Natural killer cell (primary cell): Measurements from ENCODE around the gene SCAPER. TPM values are rescaled to one million over a fixed set of nuclear protein-coding genes. Genes with fewer than 3 reads are reported as not detected.
A peak's percentile ranks its signal among the peaks of the same experiment; 100 is the strongest.

Experiments used
- ATAC-seq, 3 donors: fragments of 150-1000 bp in 2 of 3; fragments of 200-7000 bp in 1 of 3; cut with Tn5 transposase; 1 replicate in 1 of 3; 2 replicates in 2 of 3; pipeline ENCODE4 v1.10.0; 2021; ENCODE audit warnings: mild to moderate bottlenecking in 2 of 3, moderate library complexity in 2 of 3
- DNase-seq, 2 donors: peaks; one replicate each; pipeline versions ENCODE4 v3.0.0 to v3.0.0-alpha.2; 2013 to 2021; ENCODE audit warnings: mixed read lengths in 1 of 2
- H3K27ac ChIP-seq: one replicate; pipeline ENCODE4 v1.5.1; 2013; ENCODE audit warnings: mild to moderate bottlenecking, low read length
- H3K27me3 ChIP-seq: one replicate; pipeline ENCODE4 v1.6.1; 2013; ENCODE audit warnings: low read length; ENCODE audit not compliant: control insufficient read depth, insufficient read depth
- H3K36me3 ChIP-seq: one replicate; pipeline ENCODE4 v1.6.1; 2013; ENCODE audit warnings: low read length; ENCODE audit not compliant: control insufficient read depth, insufficient read depth
- H3K4me1 ChIP-seq: one replicate; pipeline ENCODE4 v1.6.1; 2013; ENCODE audit warnings: low read length; ENCODE audit not compliant: control insufficient read depth, insufficient read depth
- H3K4me3 ChIP-seq: one replicate; pipeline ENCODE4 v1.5.1; 2013; ENCODE audit warnings: low read length
- H3K9me3 ChIP-seq: one replicate; pipeline ENCODE4 v1.6.1; 2013; ENCODE audit warnings: low read length; ENCODE audit not compliant: control insufficient read depth, insufficient read depth
- H3K27ac Mint-ChIP-seq, 2 donors: one replicate each; pipeline ENCODE4 v1.8.0; 2022; ENCODE audit warnings: mild to moderate bottlenecking in 2 of 2, mixed read lengths in 2 of 2, moderate library complexity in 1 of 2
- H3K27me3 Mint-ChIP-seq, 2 donors: one replicate each; pipeline ENCODE4 v1.8.0; 2022; ENCODE audit warnings: low read depth in 2 of 2, mixed read lengths in 2 of 2
- H3K36me3 Mint-ChIP-seq: one replicate; pipeline ENCODE4 v1.8.0; 2022; ENCODE audit warnings: mixed read lengths
- H3K4me1 Mint-ChIP-seq, 2 donors: one replicate each; pipeline ENCODE4 v1.8.0; 2022; ENCODE audit warnings: mixed read lengths in 2 of 2
- H3K4me3 Mint-ChIP-seq: one replicate; pipeline ENCODE4 v1.8.0; 2022; ENCODE audit warnings: mild to moderate bottlenecking, moderate library complexity, mixed read lengths
- H3K9me3 Mint-ChIP-seq, 2 donors: one replicate each; pipeline ENCODE4 v1.8.0; 2022; ENCODE audit warnings: mixed read lengths in 2 of 2
- CTCF ChIP-seq: fragments of 200-600 bp; IDR thresholded peaks from one replicate; pipeline ENCODE4 v1.8.0; 2022; ENCODE audit warnings: antibody characterized with exemption
- WGBS: methylation state at CpG from one replicate; pipeline ENCODE4 v1.1.7; 2013; ENCODE audit warnings: missing lambda C conversion rate; ENCODE audit not compliant: insufficient coverage; 5-methylcytosine and 5-hydroxymethylcytosine counted together
- intact Hi-C: fragments of 100-400 bp; cut with micrococcal nuclease; formaldehyde crosslinking; loops from one replicate; pipeline ENCODE4 v1.14.2; 2022
- total RNA-seq, 4 donors: library from RNA; stranded (reverse); fragments of 120-200 nt in 1 of 4; gene quantifications; one replicate each; pipeline versions ENCODE4 v1.2.3 to v1.2.4, GENCODE V29; 2013 to 2022

SCAPER gene
- total RNA-seq, 3 donors from 2014 or later (not counting 1 experiment from before 2014, with no cell fraction given), result 48.1 to 53.6 (median 51.8) TPM

GRCh38 chr15:76868740-76869139 is 36.4 kb downstream of the SCAPER start:
- no peak overlapping the region for H3K27ac Mint-ChIP-seq
- H3K9me3 ChIP-seq, result no peaks in the 10 kb centered on the region
- H3K27me3 Mint-ChIP-seq, result no peaks in the 10 kb centered on the region
- no peak for DNase-seq
- peaks cover 27 to 47% of the 10 kb centered on the region in 2 donors for H3K4me1 Mint-ChIP-seq
- H3K9me3 Mint-ChIP-seq, result no peaks in the 10 kb centered on the region
- TF ChIP-seq CTCF, result no peak
- no peaks in the 10 kb centered on the region for H3K27me3 ChIP-seq
- intact Hi-C loops, result loop anchor here (10.0 kb wide), 1 partner anchor 634 kb away; no protein-coding TSS in a partner anchor
- H3K27ac ChIP-seq, result no peak overlapping the region
- no peak overlapping the region for H3K4me3 Mint-ChIP-seq
- H3K4me3 ChIP-seq, result no peak overlapping the region
- ATAC-seq, result no peak
- H3K36me3 ChIP-seq, result no peaks in the 10 kb centered on the region
- no peaks in the 10 kb centered on the region for H3K4me1 ChIP-seq
- no peaks in the 10 kb centered on the region for H3K36me3 Mint-ChIP-seq

GRCh38 chr15:76866716-76867321 is 38.3 kb downstream of the SCAPER start:
- Histone ChIP-seq H3K27ac (no peak overlapping the region), H3K4me1 (no peaks in the 10 kb centered on the region), H3K9me3 (no peaks in the 10 kb centered on the region), H3K4me3 (no peak overlapping the region), H3K27me3 (no peaks in the 10 kb centered on the region), H3K36me3 (no peaks in the 10 kb centered on the region)
- Mint-ChIP-seq H3K36me3 (no peaks in the 10 kb centered on the region), H3K4me3 (no peak overlapping the region), H3K4me1 (peaks cover 36 to 60% of the 10 kb centered on the region in 2 donors), H3K27me3 (no peaks in the 10 kb centered on the region), H3K9me3 (no peaks in the 10 kb centered on the region), H3K27ac (no peak overlapping the region)
- ATAC-seq (no peak), DNase-seq (peak in 1 of 2 donors; percentile 21)
- TF ChIP-seq CTCF, result no peak
- intact Hi-C loops, result loop anchor here (10.0 kb wide), 1 partner anchor 632 kb away; no protein-coding TSS in a partner anchor

GRCh38 chr15:76866008-76866407 is 39.1 kb downstream of the SCAPER start:
- no peaks in the 10 kb centered on the region for H3K27me3 Mint-ChIP-seq
- no peaks in the 10 kb centered on the region for H3K36me3 Mint-ChIP-seq
- no peaks in the 10 kb centered on the region for H3K9me3 ChIP-seq
- ATAC-seq (no peak), DNase-seq (peak in 1 of 2 donors; percentile 10)
- no peak overlapping the region for H3K4me3 Mint-ChIP-seq
- no peak for TF ChIP-seq CTCF
- no peaks in the 10 kb centered on the region for H3K36me3 ChIP-seq
- no peak overlapping the region for H3K4me3 ChIP-seq
- WGBS, result 100% methylated on average over 1 of the region's 2 CpGs
- no peak overlapping the region for H3K27ac ChIP-seq
- H3K9me3 Mint-ChIP-seq, result no peaks in the 10 kb centered on the region
- no peaks in the 10 kb centered on the region for H3K27me3 ChIP-seq
- H3K4me1 ChIP-seq, result no peaks in the 10 kb centered on the region
- intact Hi-C loops, result loop anchor here (10.0 kb wide), 1 partner anchor 631 kb away; no protein-coding TSS in a partner anchor
- no peak overlapping the region for H3K27ac Mint-ChIP-seq
- H3K4me1 Mint-ChIP-seq, result peaks cover 36 to 61% of the 10 kb centered on the region in 2 donors

GRCh38 chr15:76865548-76865991 is 39.6 kb downstream of the SCAPER start:
- peaks cover 36 to 61% of the 10 kb centered on the region in 2 donors for H3K4me1 Mint-ChIP-seq
- H3K27me3 ChIP-seq, result no peaks in the 10 kb centered on the region
- DNase-seq, result no peak
- H3K27ac ChIP-seq, result no peak overlapping the region
- H3K36me3 ChIP-seq, result no peaks in the 10 kb centered on the region
- H3K27ac Mint-ChIP-seq, result no peak overlapping the region
- no peak for TF ChIP-seq CTCF
- no peak for ATAC-seq
- 68% methylated on average over 4 of the region's 4 CpGs for WGBS
- H3K4me1 ChIP-seq, result no peaks in the 10 kb centered on the region
- intact Hi-C loops, result loop anchor here (10.0 kb wide), 1 partner anchor 631 kb away; no protein-coding TSS in a partner anchor
- H3K36me3 Mint-ChIP-seq, result no peaks in the 10 kb centered on the region
- H3K4me3 Mint-ChIP-seq, result no peak overlapping the region
- H3K9me3 ChIP-seq, result no peaks in the 10 kb centered on the region
- H3K27me3 Mint-ChIP-seq, result no peaks in the 10 kb centered on the region
- no peaks in the 10 kb centered on the region for H3K9me3 Mint-ChIP-seq
- no peak overlapping the region for H3K4me3 ChIP-seq
